ENCODE measurements around the gene ULK3.

The ULK3 gene

GRCh38 chr15:74794248-74794969 lies 48.5 kb downstream of the ULK3 start:
- no peak for DNase-seq

DNA sequence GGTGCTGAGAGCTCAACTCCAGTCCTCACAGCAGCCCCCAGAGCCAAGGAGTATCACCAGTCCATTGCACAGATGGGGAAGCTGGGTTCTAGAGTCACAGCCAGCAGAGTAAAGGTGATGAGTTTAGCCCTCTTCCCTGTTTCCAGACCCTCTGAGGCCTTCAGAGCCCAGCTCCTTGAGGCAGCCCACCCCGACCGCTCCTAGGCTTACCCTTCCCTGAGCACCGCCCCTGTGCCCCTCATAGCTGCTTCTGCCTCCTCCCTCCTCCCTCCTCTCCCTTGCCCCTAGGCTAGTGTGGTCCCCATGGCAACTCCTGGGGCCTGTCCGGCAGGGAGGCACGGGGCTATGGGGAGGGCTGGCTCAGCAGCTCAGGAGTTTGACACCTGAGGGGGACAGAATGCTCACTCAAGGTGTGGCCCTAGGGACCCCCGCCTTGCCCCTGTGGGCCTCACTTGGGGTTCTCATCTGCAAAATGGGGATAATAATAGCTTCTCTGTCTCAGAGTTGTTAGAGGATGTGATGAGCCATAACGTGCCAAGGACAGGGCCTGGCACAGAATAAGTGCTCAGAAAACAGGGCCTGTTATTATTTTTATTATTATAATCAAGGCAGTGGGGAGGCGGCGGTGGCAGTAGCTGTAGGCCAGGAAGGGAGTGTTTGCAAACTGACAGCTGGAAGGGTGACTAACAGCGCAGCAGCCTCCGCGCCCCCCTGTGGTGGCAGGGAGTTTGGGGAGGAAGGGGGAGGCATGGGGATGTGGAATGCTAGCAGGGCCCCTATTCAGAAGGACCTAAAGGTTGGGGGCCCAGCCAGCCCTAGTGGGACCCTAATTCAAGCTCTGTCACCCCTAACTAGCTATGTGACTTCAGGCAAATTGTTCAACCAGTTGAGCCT lies 49.6 kb downstream of the ULK3 start:
- no peak for DNase-seq

DNA sequence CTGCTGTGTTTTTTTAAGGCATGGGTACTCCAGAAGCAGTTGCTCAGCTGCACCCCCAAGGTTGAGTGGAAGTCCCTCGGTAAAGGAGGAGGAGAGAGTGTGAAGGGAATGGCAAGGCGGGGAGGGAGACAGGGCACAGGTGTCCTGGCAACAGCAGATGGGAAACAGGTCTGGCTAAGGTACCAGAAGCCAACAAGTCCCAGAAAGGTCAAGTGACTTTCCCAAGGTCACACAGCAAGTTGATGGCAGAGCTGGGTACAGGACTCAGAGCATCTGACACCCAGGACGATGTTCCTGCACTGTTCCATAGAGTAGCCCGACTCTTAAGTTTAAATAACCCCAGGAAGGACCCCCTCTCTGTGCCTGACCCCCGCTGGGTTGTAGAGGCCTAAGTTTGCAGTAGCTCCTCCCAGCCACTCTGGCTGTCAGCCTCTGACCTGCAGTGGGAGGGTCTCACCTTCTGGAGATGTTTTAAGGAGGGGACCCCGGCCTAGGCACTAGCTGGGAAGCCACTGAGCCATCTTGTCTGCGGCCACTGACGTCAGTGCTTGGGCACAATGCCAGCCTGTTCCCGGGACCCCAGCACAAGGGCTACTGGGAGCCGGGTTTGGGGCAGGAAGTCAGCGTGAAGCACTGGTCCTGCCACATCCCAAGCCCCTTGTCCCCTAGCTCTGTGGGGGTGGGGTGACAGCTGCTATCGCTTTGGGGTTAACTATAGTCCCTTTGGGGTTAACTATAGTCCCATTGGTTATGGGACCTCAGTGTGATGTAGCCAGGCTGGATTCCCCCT lies 50.5 kb downstream of the ULK3 start:
- no peak for DNase-seq

- no peak for DNase-seq
These were observed 51.3 kb downstream of the ULK3 start for GRCh38 chr15:74791667-74792066.

DNA sequence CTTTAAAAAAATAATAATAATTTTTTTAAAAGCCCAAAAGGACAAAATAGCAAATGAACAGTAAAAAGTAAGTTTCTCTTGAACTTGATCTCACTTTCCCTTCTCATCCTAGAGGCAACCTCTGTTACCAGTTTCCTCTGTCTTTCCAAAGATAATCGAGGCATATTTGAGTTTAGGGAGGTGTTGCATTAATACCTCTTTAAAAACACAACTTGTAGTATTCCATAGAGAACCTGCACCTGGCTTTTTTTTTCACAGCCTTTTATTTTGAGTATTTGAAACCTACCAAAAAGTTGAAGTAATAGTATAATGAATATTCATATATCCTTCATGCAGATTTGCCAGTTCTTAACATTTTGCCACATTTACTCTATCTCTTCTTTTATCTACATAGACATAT lies 51.9 kb downstream of the ULK3 start:
- DNase-seq, result no peak

DNA sequence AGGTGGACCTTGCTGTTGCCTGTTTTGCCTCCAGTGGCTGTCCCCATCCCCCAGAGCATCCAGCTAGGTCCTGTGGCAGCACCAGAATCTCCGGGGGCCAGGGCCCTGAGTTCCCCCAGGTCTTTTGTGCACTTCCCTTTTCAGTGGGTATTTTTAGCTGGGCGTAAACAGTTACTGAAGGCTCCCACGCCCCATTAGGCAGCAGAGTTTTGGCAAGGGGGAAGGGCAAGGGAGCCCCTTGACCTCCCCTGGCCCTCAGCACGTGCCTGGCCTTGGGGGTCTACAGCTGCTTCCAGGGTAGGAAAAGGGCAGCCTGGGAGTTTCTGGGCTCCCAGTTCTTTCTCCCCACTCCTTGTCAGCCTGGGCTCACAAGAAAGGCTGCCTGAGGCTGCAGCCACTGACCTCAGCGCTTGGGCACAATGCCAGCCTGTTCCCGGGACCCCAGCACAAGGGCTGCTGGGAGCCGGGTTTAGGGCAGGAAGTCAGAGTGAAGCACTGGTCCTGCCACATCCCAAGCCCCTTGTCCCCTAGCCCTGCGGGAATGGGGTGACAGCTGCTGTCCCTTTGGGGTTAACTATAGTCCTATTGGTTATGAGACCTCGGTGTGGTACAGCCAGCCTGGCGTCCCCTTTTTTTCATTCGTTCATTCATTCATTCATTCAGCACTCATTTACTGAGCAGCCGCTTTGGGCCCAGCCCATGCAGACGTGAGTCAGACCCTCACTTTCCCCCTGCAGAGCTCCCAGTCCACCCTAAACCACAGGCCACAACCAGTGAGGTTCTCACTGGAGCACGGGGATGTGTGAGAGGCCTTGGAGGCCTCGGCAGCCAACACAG lies 52.7 kb downstream of the ULK3 start:
- no peak for DNase-seq

- no peak for DNase-seq
These were observed 53.2 kb downstream of the ULK3 start for GRCh38 chr15:74789741-74790079.

DNA sequence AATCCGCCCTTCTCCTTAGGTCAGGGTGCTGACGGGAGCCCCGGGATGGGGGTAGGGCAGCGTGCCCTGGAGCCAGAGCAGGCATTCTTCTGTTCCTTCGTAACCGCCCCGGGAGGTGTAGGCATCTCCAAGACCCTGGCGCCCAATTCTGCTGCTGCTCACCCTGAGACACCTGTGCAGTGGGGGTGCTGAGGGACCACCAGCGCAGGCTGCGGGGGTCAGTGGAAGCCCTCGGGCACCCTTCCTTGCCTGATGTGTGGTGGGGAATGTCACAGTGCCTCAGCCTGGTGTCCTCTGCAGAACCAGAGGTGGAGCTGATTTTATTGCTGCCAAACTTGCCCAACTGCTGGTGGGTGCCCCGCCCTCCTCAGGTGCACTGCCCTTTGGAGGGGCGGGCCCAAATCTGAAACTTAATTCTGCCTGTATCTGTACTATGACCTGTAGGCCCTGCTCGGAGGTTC lies 53.8 kb downstream of the ULK3 start:
- DNase-seq, result no peak

DNA sequence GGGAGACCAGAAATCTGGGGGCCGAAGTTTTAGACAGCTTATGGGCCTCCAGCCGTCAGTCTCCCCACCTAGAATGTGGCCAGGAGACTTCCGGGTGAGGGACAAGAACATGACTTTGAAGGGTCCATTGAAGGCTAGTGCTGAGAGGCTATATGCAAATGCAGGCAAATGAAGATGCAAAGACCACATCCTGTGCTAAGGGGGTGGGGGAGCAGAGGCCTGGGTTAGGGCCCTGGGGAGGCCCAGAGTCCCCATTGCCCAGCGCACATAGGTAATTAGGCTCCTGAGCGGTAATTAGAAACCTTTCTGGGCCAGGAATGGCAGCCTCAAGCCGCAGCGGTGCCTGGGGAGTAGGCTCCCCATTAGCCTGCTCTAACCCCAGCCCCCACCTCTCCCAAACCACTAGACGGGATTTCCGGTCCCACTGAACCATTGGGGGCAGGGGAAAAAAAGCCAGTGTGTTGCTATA lies 54.2 kb downstream of the ULK3 start:
- DNase-seq, result no peak

- DNase-seq, result no peak
These were observed 54.8 kb downstream of the ULK3 start for GRCh38 chr15:74788042-74788682.

DNA sequence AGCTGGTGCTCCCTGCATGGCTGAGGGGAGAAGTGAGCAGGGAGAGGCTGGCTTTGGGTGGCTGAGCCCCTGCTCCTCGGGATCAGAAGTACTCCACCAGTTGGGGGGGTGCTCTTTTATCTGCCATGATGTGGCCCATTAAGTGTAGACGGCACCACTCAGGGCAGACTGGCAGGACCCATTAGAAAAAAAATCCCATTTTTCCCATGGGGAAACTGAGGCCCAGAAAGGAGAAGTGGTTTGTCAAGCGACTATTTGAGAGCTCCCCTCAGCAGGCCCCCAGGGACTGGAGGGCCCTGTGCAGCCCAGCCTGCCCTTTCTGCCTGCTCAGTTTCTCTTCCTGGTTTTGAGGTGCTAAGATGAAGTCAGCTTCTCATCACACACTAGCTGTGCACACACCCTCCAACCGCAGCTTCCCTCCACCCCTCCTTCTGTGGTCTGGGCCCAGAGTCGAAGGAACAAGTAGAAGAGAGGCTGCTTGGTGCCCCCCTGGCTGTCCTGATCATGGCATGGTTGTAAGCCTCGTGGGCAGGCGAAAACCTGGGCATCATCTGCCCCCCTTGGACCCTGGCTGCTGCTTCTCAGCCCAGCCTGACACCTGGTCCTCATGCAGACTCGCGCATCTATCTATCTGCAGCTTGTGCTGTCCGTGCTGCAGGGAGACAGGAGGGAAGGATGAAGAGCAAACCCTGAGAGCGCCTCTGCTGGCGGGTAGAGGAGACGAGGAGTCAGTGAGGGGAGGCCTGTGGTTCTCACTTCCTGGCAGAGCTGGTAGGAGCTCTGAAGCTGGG lies 55.5 kb downstream of the ULK3 start:
- DNase-seq, result no peak

DNA sequence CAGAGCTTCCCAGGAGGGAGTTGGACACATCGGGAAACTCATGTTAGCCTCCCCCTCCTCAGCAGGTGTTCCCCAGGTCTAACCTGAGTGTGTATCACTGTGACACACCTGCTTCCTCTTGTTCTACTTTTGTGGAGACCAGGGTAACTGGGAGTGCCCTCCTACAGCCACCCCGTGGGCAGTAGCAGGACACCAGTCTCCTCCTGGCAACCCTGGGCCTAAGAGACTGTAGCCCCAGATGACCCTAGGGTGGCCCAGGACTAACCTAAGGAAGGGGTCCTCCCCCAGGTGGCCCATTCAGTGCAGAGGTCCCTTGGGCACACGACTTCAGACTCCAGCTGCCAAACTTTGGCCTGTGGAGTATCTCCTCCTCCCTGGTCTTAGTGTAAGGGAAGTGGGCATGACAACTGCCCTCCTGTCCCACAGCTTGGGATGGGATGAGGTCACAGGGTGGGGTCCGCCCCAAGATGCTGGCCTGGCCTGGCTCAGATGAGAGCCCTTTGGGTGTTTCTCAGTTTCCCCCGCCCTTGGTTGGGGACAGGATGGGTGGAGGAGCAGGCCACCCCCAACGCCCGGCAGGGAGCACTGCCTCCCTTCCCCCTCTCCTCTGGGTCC lies 56.3 kb downstream of the ULK3 start:
- no peak for DNase-seq

Data from amniotic stem cell (primary cell).